ENCODE results near the gene TRIM73.
"Not testable (repeated sequence)": the region's sequence is repeated elsewhere in the genome, so short reads cannot be mapped to it uniquely, and the experiment has no call there.

The TRIM73 gene

GRCh38 chr7:75415829-75416373 is 20.5 kb downstream of the TRIM73 start:
- not testable (repeated sequence) for H3K4me3 ChIP-seq (ENCODE audit: low read depth, low read length)

GRCh38 chr7:75416787-75417186 is 21.4 kb downstream of the TRIM73 start:
- H3K4me3 ChIP-seq (ENCODE audit: low read depth, low read length) = not testable (repeated sequence)

GRCh38 chr7:75418292-75418858 is 22.9 kb downstream of the TRIM73 start:
- H3K4me3 ChIP-seq (ENCODE audit: low read depth, low read length) = not testable (repeated sequence)

- H3K4me3 ChIP-seq (ENCODE audit: low read depth, low read length) = not testable (repeated sequence)
These were observed 23.8 kb downstream of the TRIM73 start for GRCh38 chr7:75419210-75419609.

- H3K4me3 ChIP-seq (ENCODE audit: low read depth, low read length) = not testable (repeated sequence)
These were observed 24.3 kb downstream of the TRIM73 start for GRCh38 chr7:75419693-75420092.

GRCh38 chr7:75420152-75420551 is 24.7 kb downstream of the TRIM73 start:
- not testable (repeated sequence) for H3K4me3 ChIP-seq (ENCODE audit: low read depth, low read length)

GRCh38 chr7:75421798-75422710 is 26.6 kb downstream of the TRIM73 start:
- not testable (repeated sequence) for H3K4me3 ChIP-seq (ENCODE audit: low read depth, low read length)

GRCh38 chr7:75423481-75423880 is 28.1 kb downstream of the TRIM73 start:
- H3K4me3 ChIP-seq (ENCODE audit: low read depth, low read length) = not testable (repeated sequence)

- H3K4me3 ChIP-seq (ENCODE audit: low read depth, low read length) = not testable (repeated sequence)
These were observed 43.6 kb downstream of the TRIM73 start for GRCh38 chr7:75439000-75439399.

GRCh38 chr7:75442101-75442464 is 46.7 kb downstream of the TRIM73 start:
- H3K4me3 ChIP-seq (ENCODE audit: low read depth, low read length) = peak overlapping the region; percentile 27

- H3K4me3 ChIP-seq (ENCODE audit: low read depth, low read length) = peak overlapping the region; percentile 25
These were observed 47.2 kb downstream of the TRIM73 start for GRCh38 chr7:75442465-75443111.

- H3K4me3 ChIP-seq (ENCODE audit: low read depth, low read length) = not testable (repeated sequence)
These were observed 54.5 kb downstream of the TRIM73 start for GRCh38 chr7:75449946-75450345.

- not testable (repeated sequence) for H3K4me3 ChIP-seq (ENCODE audit: low read depth, low read length)
These were observed 57.1 kb downstream of the TRIM73 start for GRCh38 chr7:75452494-75452955.
